GM18511 (cell line): Measurements from ENCODE around the gene POU2F1.
"Not testable (repeated sequence)": the region's sequence is repeated elsewhere in the genome, so short reads cannot be mapped to it uniquely, and the experiment has no call there.

ENCODE experiments used
- ATAC-seq: cut with Tn5 transposase; IDR thresholded peaks from one replicate; pipeline ENCODE4 v1.9.1; 2021; ENCODE audit warnings: mild to moderate bottlenecking, moderate library complexity; ENCODE audit not compliant: unreplicated experiment

Gene POU2F1

DNA sequence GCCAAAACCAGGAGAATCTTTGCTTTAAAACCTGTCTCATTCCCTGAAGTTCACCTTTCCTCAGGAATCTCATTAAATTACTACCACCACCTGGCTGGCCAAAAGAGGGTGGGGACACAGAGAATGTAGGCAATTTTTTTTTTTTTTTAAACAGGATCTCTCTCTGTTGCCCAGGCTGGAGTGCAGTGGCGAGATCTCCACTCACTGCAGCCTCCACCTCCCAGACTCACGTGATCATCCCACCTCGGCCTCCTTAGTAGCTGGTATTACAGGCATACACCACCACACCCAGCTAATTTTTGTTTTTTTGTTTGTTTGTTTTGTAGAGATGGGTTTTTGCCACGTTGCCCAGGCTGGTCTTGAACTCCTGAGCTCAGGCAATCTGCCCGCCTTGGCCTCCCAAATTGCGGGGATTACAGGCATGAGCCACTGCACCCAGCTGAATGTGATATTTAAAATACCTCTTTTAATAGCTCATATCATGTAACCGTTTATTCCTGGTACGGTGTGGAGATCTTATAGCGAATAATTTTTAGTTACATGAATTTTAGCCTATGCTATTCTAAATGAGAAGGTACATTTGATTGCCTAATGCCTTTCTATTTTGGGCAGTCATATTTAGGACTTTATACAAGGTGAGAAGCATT lies 84.5 kb downstream of the POU2F1 start:
- no peak for ATAC-seq

DNA sequence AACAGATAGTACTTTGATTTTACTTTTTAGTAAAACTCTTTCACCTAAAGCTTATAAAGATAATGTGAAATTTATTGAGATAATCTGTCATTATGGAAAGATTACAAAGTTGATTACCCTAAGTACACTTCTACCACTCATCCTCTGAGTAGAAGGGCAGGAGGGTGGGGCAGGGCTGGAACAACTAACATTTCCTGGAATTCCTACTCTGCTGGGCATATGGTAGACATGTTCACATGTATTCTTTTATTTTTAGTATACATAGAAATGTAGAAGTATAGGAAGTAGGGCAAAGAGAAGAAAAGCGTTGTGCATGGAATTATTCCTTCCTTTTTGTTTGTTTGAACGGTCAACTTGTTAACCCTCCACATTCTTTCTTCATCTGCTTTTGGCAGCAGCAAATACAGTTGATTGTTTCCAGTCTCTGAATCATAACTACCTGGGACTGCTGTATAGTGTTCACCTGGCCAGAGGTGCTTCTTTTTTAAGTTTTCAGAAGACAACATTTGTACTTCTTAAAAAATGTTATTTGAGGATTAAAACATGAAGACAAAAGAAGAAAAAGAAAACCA lies 85.1 kb downstream of the POU2F1 start:
- no peak for ATAC-seq

DNA sequence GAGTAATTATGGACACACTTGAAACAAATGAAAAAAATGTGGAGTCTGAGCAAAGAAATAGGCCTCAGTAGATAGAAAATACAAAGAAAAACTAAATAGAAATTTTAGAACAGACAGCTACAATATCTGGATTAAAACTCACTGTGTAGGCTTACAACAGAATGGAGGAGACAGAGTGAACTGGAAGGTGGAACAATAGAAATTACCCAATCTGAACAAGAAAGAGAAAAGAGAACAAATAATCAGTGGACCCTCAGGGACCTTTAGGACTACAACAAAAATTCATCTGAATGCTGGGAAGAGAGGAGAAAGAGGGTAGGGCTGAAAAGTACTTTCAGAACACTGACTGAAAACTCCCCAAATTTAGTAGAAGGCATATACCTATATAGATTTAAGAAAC lies 90.0 kb downstream of the POU2F1 start:
- no peak for ATAC-seq

DNA sequence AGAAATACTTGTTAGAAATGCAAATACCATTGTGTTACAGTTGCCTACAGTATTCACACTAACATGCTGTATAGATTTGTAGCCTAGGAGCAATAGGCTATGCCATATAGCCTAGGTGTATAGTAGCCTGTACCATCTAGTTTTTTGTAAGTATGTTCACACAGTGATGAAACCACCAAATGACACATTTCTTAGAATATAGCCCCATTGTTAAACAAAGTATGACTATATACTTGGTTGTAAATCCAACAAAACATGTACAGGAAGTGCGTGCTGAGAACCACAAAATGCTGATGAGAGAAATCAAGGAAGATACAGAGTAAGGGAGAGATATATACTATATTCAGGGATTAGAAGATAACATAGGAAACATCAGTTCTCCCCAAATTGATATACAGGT lies 92.2 kb downstream of the POU2F1 start:
- ATAC-seq, result no peak

- ATAC-seq, result no peak
Observed at GRCh38 chr1:167314671-167315070, 94.0 kb downstream of the POU2F1 start.

GRCh38 chr1:167317463-167317862 lies 96.8 kb downstream of the POU2F1 start:
- no peak for ATAC-seq

DNA sequence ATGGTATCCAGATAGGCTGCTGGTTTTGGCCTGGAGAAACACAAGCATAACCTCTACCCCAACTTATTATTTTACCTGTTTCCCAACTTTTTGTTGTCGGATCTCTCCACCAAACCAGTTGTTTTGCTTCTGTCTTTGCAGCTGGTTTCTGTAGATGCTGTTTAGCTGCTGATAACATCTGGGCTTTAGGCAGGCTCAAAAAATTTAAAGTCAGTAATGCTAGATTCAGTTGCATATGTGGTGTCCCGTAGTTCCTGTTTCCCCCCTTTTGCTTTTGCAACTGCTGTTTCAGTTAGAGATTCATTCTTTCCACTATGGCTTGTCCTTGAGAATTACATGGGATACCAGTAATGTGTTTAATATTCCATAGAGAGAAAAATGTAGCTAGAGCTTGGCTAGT lies 98.5 kb downstream of the POU2F1 start:
- ATAC-seq, result not testable (repeated sequence)

GRCh38 chr1:167322483-167322882 lies 101.8 kb downstream of the POU2F1 start:
- no peak for ATAC-seq

DNA sequence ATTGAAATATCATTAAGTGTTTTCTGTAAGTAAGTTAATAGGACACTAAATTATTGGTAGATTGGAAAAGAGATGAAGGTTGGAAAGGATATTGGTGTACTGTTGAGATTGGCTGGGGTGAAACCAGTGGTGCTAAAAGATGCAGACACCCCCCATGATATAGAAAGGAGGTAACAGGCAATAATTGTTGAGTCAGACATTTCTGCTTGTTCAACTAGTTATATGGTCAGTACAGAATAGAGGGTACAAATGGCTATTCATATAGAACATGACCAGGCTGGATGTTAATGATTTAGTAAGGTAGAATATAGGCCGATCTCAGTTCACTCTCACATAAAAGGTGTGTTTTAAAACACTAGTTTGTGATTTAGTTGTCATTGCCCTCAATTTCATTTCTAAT lies 104.5 kb downstream of the POU2F1 start:
- ATAC-seq, result no peak

DNA sequence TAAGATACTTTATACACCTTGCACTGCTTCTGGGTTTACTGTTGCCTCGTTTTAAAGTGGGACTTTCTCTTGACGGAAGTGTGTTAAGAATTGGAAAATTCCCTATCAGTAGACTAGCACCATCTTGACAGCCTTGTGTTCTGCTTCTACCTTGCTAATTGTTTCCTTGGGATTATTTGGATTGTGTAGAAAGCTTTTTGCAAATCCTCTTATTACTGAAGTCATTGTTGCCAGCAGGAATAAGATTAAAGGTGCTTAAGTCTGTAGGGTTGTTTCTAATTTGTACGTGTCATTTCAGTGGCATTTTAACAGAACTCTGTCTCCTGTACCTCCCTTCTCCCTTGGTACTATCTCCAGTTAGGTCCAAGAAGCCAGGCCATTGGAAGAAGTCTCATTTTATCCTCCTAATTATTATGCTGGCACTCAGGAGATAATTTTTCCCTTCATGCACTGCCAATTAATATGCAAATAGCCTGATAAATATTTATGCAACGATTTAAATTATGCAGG lies 107.7 kb downstream of the POU2F1 start:
- no peak for ATAC-seq

GRCh38 chr1:167328816-167329483 lies 108.3 kb downstream of the POU2F1 start:
- ATAC-seq, result peak; percentile 80

GRCh38 chr1:167330601-167331293 lies 110.1 kb downstream of the POU2F1 start:
- peak; percentile 39 for ATAC-seq

GRCh38 chr1:167331650-167332049 lies 111.0 kb downstream of the POU2F1 start:
- no peak for ATAC-seq

DNA sequence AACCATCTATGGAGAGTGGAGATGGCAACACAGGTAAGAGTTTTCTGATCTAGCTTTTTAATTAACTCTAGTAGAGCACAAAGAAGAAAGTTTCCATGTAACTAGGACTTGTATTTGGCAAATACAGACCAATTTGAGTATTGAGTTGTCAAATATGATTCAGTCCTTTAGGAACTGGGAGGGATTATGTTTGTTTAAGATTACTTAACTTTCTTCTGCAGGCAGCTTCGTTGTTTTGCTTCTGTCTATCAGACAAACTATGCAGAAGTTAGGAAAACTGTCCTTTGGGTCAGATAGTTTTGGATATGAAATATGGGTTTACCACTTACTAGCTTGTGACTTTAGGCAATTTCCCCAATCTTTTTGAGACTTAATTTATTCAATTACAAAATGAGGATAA lies 111.8 kb downstream of the POU2F1 start:
- no peak for ATAC-seq

DNA sequence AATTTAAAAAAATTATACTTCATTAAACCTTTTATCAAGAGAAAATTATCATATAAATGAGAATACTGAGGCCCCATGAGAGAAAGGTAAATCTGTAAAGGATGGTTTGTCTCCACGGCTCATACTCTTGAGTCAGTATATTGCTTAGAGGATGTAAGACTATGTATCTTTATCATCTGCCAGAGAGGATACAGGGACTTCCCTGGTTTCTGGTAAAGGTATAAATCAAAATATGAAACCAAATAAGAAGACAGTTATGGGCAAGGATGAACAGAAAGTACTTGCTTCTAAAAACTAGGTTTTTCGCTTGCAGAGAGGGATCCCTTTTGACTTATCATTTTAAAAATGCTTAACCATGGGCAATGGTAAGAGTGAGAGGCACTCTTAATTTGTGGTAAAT lies 112.4 kb downstream of the POU2F1 start:
- ATAC-seq, result no peak

DNA sequence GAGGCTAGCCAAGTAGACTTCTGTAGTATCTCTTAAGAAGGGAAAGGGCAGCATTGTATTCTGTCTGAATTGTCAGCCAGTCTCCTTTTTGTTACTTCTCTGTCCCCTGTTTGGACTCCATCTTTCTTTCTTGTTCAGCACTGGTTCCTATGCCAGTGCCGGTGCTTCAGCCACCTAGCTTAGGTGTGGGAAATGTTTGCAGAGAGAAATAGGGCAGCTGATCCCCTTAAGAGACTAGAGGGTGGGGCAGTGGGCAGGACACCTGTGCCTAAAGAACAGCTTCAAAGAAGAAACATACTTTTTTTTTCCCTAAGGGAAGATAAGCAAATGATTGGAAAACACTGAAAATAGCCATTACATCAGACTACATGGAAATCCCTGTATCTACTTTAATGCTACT lies 113.0 kb downstream of the POU2F1 start:
- no peak for ATAC-seq

GRCh38 chr1:167339405-167339804 lies 118.7 kb downstream of the POU2F1 start:
- no peak for ATAC-seq

DNA sequence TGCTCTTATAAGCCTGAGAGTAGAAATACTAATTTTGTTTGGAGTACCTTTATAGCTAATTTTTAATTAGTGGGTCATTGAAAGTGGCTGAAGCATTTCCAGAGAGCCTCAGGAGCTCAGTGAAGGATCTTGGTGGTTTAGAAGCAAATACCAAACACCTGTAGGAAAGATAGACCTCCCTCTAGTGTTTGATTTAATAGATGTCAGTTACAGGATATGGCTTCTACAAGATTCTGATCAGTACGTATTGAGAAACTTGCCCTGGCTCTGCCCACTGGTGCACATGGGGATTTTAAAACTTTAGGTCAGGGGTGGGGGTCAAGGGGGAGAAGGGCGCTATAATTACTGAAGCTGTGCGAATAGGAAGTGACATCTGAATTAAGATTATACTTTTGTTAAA lies 122.2 kb downstream of the POU2F1 start:
- no peak for ATAC-seq

DNA sequence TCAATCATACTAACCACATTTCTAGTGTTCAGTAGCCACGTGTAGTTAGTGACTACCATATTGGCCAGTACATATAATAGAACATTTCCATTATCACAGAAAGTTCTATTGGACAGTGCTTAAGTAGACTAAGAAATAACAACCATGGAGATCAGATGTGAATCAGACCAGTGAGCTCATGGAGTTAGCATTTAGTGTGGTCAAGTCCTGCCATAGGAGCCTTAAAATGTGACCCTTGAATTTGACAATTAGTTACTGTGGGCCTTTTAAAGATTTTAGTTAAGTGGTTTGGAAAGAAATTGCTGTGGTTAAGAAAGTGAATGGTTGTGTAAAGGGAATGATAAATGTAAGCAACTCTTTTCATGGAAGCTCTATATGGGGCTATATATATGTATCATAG lies 123.4 kb downstream of the POU2F1 start:
- no peak for ATAC-seq

DNA sequence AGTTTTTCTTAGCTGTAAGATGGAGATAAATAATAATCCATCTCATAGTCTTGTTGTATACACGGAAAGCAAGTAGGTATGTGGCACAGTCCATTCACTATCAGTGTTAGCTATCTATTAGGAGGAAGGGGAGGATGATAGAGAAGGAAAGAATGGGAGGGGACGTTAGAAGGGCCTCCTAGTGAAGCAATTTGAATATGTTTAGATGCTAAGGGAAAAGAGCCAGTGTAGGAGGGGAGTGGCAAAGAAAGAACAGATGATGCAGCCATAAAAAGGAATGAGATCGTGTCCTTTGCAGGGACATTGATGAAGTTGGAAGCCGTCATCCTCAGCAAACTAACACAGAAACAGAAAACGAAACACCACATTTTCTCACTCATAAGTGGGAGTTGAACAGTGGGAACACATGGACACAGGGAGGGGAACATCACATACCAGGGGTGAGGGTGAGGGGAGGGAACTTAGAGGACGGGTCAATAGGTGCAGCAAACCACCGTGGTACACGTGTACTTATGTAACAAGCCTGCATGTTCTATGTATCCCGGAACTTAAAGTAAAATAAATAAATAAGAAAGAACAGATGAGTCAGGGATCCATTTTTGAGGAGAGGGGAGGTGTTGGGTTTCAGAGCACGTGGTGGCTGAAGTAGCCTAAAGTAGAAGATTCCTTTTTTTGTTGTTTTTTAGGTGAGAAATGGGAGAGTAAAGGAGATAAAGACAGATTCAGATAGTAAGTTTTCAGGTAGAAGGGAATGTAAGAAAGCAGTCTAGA lies 124.1 kb downstream of the POU2F1 start:
- no peak for ATAC-seq

DNA sequence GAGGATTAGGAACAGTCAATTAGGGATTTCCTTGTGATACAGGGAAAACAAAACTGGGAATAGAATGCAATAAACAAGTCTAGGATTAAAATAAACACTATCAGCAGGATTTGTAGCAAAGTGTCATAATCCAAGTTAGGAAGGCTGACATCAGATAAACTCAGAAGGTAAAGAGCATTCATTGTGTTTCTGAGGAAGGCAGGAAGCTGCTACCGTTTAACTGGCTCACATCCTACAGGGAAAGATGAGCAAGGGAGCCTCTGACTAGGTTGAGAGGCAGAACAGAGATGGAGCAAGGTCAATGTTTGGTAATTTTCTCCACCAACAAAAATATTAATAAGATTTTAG lies 124.7 kb downstream of the POU2F1 start:
- no peak for ATAC-seq
